Stimulated activated CD4-positive, alpha-beta T cell treated with anti-CD3 and anti-CD28 coated beads, TNF-alpha, amount 100 ng/mL, for 1 hour (primary cell): ENCODE measurements around the gene MAN1B1.
A peak's percentile ranks its signal among the peaks of the same experiment; 100 is the strongest.
"Not testable (repeated sequence)": the region's sequence is repeated elsewhere in the genome, so short reads cannot be mapped to it uniquely, and the experiment has no call there.

Source experiments
- DNase-seq, 3 donors: peaks; one replicate each; pipeline ENCODE4 v3.0.0-alpha.2; 2020; ENCODE audit warnings: low read depth in 3 of 3, low spot score in 1 of 3

Gene MAN1B1

GRCh38 chr9:137110147-137110910 is 23.5 kb downstream of the MAN1B1 start:
- DNase-seq, result no peak

- DNase-seq, result no peak
Measured at GRCh38 chr9:137110911-137111787, 24.4 kb downstream of the MAN1B1 start.

DNA sequence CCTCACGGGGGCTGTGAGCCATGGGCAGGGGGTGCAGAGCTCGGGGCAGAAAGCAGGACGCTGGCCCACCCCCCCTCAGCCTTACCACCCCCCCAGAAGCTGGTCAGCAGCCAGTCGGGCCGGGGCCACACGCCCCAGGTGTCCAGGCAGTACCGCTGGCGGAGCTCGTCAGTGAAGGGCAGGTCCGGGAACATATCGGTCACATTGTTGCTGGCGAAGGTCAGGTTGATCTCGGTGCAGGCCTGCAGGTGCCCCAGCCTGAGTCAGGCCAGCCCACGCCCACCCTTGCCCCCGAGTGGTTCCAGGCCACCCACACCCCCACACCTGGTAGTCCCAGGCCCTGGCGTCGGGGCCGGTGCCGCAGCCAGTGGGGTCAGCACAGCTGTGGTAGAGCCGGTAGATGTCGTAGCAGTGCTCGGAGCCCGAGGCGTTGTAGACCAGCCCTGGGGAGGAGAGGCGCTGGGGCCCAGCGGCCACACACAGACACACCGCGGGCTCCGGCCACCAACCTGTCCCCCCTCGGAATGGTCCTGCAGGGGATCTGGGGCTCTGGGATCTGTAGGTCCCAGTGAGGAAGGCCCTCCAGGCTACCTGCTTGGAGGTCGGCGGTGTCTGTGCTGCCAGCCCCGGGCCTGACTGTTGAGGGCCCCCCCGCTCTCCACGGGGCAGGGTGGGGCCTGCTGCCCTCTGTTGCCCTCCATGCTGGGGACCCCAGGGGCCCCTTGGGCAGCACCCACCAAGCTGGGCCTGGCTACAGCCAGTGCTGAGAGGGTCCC is 25.2 kb downstream of the MAN1B1 start:
- DNase-seq, result no peak

DNA sequence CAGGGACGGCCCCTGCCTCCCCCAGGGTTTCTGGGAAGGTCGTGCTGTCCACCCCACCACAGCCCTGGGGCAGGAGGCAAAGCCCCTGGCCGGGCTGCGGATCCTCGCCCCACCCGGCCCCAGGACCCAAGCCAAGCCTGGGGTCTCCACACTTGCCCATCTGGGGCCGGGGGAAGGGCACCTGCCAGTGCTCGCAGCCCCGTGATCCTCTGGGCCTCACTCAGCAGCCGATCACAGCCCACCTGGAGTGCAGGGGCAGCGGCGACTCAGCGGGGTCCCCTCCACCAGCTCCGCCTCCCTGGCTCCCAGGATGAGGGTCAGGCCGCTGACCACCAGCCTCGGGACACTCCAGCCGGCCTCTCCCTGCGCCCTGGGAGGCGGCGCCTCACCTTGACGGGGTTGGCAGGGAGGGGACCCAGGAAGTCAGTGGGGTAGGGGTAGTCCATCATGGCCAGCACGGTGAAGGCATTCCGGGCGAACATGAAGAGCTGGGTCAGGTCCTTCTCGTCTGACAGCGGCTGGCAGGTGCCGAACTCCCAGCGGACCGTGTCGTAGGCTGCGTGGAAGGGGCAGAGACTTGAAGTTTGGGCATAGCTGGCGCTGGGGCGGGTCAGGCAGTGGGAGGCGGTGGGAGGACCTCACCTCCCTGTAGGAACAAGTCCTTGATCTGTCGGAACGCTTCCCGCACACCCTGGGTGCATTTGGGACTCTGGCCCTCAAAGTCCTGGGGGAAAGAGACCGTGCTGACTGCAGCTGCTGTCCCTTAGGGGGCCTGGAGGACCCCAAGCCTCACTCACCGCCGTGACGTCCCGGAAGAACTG is 26.0 kb downstream of the MAN1B1 start:
- no peak for DNase-seq

- DNase-seq, result no peak
Measured at GRCh38 chr9:137113385-137114159, 26.8 kb downstream of the MAN1B1 start.

DNA sequence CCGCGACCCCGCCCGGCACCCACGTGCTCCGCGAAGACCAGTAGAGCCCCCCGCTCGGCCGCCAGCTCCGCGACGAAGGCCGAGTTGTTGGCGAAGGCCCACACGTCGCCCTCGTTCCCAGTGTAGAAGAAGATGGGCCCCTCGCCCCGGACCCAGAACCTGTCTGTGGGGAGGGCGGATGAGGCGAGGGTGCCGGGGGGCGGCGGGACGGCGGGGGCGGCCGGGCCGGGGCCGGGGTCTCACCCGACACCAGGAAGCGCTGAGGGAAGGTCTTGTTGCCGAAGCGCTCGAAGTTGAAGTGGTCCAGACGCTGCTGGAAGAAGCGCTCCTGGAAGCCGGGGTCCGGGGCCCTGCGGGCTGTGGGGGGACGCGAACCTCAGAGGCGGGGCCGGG is 27.4 kb downstream of the MAN1B1 start:
- no peak for DNase-seq

DNA sequence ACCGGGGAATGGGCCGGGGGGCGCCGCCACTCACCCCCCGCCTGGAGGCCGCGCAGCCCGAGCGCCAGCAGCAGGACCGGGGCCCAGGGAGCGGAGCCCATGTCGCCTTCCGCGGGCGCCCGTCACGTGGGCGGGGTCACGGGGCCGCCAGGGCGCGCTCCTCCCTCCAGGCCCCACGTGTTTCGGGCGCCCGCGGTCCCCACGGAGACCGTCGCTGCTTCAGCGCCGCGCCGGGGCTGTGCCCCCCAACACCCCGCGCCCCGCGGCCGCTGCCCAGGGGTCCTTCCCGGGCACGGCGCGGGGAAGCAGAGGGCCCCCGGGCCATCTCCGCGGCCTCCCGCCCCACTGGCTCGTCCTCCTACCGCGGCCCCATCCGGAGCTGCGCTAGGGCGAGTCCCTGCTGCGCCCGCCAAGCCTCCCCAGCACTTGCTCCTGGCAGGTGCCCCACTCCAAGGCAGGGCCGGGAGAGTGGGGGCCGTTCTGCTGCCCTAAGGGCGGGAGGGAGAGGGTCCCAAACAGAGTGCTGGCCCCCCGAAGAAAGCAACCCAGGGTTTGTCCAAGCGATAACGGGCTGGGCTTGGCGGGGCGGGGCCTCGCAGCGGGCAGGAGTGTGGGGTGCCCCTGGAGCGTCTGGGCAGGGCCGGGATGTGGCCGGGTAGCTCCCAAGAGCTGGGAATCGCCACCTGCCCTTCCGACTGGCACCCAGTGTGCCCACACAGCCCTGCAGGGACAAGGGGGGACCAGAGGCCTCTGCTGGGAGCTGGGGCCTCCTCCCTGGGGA is 28.0 kb downstream of the MAN1B1 start, which contains the start of gene DPP7:
Gene DPP7 (minus strand): TSS at position 121 of the 781 bp plus-strand sequence. CDS start 20 bp downstream, at position 101.
- DNase-seq, result peak; percentile 37 to 71 (median 56)

DNA sequence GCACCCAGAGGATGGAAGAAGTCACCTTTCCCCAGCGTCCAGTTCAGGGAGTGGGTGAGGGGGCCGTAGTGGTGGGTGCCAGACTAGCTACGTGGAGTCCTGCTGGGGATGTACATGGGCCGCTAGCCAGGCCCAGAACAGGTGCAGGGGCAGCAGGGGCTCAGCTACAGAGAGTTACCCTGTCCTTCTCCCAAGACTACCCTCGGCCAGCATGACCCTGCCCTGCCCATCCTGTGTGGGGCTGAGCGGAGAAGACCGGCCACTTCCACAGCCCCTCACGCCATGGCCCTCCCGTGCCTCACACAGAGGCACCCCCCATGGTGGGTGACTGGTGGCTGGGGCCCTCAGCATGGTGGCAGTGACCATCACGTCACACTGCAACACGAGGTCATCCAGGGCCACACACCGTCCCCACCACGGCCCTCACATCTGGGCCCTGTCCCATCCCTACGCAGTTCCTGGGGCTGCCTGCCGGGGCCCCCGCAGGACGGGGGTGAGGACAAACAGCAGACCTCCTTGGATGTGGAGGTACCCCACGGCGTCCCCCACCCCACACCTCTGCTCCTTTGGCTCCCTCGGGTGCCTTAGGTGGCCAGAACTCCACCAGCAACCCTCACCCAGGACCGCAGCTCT is 28.7 kb downstream of the MAN1B1 start:
- DNase-seq, result no peak

GRCh38 chr9:137116027-137116507 is 29.3 kb downstream of the MAN1B1 start:
- no peak for DNase-seq

- no peak for DNase-seq
Measured at GRCh38 chr9:137116728-137117127, 29.9 kb downstream of the MAN1B1 start.

DNA sequence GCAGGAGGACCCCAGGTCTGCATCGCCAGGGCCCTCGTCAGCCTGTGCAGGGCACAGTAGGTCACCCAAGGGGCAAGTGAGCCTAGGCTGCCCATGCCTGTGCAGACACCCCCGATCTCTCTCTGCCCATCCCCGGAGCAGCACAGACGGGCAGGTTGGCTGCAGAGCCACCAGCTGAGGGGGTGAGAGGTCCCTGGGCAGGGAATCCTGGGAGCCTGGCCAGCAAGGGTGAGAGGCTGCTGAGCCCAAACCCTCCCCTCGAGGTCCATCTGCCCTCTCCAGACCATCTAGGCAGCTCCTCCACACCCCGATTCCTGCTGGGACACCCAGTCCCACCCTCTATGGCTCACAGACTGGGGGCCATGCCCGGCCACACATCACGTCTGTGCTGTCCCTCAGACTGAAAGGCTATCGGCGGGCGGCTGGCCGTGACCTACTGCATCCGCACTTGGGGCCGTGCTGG is 30.5 kb downstream of the MAN1B1 start:
- no peak for DNase-seq

DNA sequence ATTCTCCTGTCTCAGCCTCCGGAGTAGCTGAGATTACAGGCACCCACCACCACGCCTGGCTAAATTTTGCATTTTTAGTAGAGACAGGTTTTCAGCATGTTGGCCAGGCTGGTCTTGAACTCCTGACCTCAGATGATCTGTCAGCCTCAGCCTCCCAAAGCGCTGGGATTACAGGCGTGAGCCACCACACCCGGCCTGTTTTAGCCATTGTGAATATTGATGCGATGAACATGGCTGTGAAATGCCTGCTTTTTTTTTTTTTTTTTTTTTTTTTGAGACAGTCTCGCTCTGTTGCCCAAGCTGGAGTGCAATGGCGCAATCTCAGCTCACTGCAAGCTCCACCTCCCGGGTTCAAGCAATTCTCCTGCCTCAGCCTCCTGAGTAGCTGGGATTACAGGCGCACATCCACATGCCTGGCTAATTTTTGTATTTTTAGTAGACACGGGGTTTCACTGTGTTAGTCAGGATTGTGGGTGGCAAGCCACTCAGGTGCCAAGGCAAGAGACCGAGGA is 31.4 kb downstream of the MAN1B1 start:
- DNase-seq, result not testable (repeated sequence)

- DNase-seq, result not testable (repeated sequence)
Measured at GRCh38 chr9:137121927-137122795, 35.4 kb downstream of the MAN1B1 start.

DNA sequence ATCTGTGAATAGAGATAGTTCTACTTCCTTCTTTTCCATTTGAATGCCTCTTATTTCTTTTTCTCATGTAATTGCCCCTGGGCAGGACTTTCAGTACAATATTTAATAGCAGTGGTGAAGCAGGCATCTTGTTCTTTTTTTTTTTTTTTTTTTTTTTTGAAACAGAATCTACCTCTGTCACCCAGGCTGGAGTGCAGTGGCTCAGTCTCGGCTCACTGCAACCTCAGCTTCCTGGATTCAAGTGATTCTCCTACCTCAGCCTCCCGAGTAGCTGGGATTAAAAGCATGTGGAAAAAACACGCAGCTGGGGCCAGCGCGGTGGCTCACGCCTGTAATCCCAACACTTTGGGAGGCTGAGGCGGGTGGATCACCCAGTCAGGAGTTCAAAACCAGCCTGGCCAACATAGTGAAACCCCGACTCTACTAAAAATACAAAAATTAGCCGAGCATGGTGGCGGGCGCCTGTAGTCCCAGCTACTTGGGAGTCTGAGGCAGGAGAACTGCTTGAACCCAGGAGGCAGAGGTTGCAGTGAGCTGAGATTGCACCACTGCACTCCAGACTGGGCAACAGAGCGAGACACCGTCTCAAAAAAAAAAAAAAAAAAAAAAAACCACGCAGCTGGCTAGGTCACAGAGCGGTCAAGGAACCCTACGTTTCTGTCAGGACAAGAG is 36.1 kb downstream of the MAN1B1 start:
- DNase-seq, result not testable (repeated sequence)

DNA sequence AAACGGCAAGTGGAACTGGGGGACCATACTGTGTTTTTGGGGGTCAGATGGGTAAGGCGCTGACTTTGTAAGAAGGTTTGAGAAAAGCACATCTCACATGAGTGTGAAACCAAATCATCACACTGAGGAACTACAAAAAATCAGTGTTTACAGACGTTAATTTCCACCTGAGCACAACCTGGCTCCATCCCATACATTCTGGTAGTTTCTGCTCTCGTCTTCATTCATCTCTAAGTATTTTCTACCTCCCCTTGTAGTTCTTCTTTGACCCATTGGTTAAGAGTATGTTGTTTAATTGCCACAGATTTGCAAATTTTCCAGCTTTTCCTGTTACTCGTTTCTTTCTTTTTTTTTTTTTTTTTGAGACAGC is 36.7 kb downstream of the MAN1B1 start:
- no peak for DNase-seq

DNA sequence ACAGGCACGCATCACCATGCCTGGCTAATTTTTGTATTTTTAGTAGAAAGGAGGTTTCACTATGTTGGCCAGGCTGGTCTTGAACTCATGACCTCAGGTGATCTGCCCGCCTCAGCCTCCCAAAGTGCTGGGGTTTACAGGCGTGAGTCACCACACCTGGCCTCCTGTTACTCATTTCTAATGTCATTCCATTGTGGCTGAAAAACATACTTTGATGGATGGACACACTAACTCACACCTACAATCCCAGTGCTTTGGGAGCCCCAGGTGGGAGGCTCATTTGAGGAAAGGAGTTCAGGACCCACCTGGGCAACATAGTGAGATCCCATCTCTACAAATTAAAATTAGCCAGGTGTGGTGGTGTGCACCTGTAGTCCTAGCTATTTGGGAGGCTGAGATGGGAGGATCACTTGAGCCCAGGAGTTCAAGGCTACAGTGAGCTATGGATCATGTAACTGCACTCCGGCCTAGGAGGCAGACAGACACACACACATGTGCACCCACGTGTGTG is 37.2 kb downstream of the MAN1B1 start:
- not testable (repeated sequence) for DNase-seq
